ENCODE data around the gene PRKCQ.

DNA sequence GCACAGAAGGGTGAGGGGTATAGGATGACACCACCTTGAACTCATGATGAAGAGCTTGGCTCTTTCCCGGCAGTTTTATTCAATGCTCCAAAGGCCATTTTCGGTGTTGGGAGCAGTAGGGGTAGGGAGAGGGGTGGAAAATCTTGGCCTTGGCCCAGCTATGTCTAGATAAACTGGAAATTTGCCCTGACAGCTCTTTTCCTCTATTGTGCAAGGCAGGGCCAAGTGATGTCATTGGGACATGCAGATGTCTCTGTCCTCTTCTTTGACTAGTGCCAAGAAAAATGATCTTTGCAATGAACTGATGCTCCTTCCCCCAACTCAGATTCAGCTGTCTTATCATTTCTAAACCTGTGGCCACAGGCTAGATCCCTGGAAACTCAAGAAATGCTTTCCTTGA lies 27.7 kb upstream of the PRKCQ start:
- TF ChIP-seq, protein P1, sequence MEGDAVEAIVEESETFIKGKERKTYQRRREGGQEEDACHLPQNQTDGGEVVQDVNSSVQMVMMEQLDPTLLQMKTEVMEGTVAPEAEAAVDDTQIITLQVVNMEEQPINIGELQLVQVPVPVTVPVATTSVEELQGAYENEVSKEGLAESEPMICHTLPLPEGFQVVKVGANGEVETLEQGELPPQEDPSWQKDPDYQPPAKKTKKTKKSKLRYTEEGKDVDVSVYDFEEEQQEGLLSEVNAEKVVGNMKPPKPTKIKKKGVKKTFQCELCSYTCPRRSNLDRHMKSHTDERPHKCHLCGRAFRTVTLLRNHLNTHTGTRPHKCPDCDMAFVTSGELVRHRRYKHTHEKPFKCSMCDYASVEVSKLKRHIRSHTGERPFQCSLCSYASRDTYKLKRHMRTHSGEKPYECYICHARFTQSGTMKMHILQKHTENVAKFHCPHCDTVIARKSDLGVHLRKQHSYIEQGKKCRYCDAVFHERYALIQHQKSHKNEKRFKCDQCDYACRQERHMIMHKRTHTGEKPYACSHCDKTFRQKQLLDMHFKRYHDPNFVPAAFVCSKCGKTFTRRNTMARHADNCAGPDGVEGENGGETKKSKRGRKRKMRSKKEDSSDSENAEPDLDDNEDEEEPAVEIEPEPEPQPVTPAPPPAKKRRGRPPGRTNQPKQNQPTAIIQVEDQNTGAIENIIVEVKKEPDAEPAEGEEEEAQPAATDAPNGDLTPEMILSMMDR (conservative IDR thresholded peaks at IDR 0.05) = no peak
- TF ChIP-seq EZH2 (IDR thresholded peaks at IDR 0.05; ENCODE audit: low read depth) = no peak
